Epithelial cell of esophagus (primary cell): Measurements from ENCODE around the gene EVA1A.

ENCODE experiments used
- DNase-seq: peaks from one replicate; pipeline ENCODE4 v3.0.0; 2010; ENCODE audit warnings: low read depth
- H3K4me3 ChIP-seq: 2 replicates; pipeline ENCODE4 v1.5.1; 2011; ENCODE audit warnings: mild to moderate bottlenecking, low read length, control low read depth
- CTCF ChIP-seq: IDR thresholded peaks from 2 replicates; pipeline ENCODE4 v1.5.1; 2011; ENCODE audit warnings: low read depth, mild to moderate bottlenecking, low read length, control low read depth, inconsistent platforms; ENCODE audit not compliant: insufficient read depth; ENCODE audit errors: missing control alignments

EVA1A gene

GRCh38 chr2:75598589-75599155 is 37.9 kb upstream of the EVA1A start:
- no peak overlapping the region for H3K4me3 ChIP-seq
- no peak for TF ChIP-seq CTCF
- DNase-seq = peak; percentile 15

DNA sequence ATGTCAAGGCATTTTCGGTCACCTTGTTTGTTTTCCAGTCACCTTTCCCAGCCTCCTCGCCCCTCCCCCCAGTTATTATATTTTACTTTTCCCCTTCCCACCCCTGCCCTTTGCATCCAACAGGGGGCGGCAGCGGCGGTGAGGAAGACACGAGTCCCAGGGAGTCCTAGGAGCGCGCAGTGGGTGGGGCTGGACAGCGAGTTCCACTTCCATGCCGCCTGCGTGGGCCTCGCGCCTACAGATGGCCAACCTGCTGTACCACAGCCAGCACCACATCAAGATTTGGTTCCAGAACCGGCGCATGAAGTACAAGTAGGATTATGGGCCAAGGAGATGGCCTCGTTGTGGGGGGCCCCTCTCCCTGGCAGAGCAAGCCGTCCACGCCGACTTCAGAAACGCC is 37.2 kb upstream of the EVA1A start:
- no peak for TF ChIP-seq CTCF
- no peak for DNase-seq
- H3K4me3 ChIP-seq = no peak overlapping the region

- TF ChIP-seq CTCF = no peak
- no peak overlapping the region for H3K4me3 ChIP-seq
- DNase-seq = peak; percentile 67
Observed at GRCh38 chr2:75596784-75597183, 36.0 kb upstream of the EVA1A start.

DNA sequence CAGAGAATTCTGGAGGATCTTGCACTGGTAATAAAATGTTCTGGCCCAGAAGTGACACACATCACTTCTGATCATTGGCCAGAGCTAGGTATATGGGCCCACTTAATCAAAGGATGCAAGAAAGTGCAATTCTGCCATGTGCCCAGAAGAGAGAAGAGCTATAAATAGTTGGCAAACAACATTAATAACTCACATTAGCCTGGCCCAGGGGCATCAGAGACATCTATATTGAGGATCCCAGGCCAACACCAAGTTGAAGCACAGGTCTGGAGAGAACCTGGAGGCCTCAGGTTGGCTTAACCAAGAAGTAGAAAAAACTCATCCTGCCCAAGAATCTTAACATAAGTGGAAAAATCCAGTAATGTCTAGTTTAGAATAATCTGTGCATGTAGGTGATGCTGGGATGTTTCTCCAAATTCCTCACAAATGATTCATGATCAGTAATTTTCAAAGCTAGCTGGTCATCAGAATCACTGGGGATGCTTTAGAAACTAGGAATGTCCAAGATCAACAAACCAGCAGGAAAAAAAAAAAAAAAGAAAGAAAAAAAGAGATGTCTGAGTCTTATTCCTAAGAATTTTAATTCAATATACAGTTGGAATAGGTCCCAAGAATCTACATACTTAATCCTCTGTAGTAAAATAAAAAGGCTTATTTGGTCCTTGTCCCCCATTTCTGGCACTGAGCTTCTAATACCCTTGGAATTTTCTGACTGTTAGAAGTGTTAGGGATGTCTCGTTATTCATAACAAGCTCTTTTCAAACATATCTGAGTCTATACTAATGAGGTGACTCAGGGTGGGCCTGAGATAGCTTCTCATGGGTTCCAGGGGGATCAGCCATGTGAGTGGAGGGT is 35.0 kb upstream of the EVA1A start:
- DNase-seq = no peak
- H3K4me3 ChIP-seq = no peak overlapping the region
- no peak for TF ChIP-seq CTCF

DNA sequence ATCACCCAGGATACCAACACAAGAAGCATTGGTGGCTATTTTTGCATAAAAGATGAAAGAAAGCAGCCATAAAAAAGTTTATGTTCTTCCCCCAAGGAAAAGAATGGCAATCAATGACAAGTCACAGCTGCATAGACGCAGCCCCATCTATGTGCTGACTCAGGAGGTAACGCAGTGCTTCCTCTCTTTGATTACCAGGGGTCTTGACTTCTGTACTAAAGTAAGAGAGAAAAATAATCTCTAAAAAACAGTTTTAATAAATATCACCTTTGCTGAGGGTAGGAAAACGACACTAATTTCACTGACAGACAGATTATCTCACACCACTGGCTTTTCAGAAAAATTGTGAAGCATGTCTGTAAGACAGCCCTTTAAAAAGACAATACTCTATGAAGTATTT is 33.9 kb upstream of the EVA1A start:
- TF ChIP-seq CTCF = no peak
- DNase-seq = no peak
- no peak overlapping the region for H3K4me3 ChIP-seq

DNA sequence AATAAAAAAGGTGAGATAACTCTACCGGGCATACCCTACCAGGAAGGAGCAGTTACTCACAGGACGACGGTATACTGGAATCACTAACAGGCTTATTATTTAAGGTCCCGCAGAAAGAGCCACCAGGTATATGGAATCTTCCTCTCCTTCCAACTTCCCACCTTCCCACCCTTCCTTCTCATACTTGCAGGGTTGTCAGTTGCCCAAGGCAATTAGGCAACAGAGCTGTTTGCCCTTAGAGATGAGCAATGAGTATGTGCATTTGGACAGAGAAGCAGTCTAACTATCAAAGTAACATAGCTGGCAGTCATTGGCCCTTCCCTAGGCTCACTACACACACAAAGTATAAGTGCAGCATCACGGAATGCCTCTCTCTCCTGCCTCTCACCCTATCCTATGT is 32.1 kb upstream of the EVA1A start:
- DNase-seq = peak; percentile 84
- H3K4me3 ChIP-seq = no peak overlapping the region
- TF ChIP-seq CTCF = no peak

- H3K4me3 ChIP-seq = no peak overlapping the region
- peak; percentile 97 for DNase-seq
- no peak for TF ChIP-seq CTCF
Observed at GRCh38 chr2:75592030-75592429, 31.3 kb upstream of the EVA1A start.
